ENCODE data around the gene C20orf96. TPM values are rescaled to one million over a fixed set of nuclear protein-coding genes. Genes with fewer than 3 reads are reported as not detected.
"Not testable (repeated sequence)": the region's sequence is repeated elsewhere in the genome, so short reads cannot be mapped to it uniquely, and the experiment has no call there.

The C20orf96 gene
- total RNA-seq, result 1 to 10 TPM; 5.5 to 7.2 TPM
- long read RNA-seq, partial matches to known transcripts, result 0 of 3 reads
- long read RNA-seq, other reads (novel, unspliced or antisense), result 2 of 3 reads

GRCh38 chr20:290084-290831 is at the start of gene C20orf96:
C20orf96 (minus strand) TSS chr20:290750; CDS start chr20:290610, 140 bp downstream.
- ATAC-seq (peak; percentile 98 to 99), DNase-seq (peak; percentile 94)
- intact Hi-C loops (cut with DNase I), result no loop called here

GRCh38 chr20:336040-336439 is 45.5 kb upstream of the C20orf96 start:
- ATAC-seq; intact Hi-C loops (cut with DNase I); DNase-seq: not testable (repeated sequence)

- no peak for DNase-seq
- intact Hi-C loops (cut with DNase I), result no loop called here
- no peak for ATAC-seq
These were observed 44.0 kb upstream of the C20orf96 start for GRCh38 chr20:334578-334977.

GRCh38 chr20:330233-331149 is 39.9 kb upstream of the C20orf96 start:
- DNase-seq, result peak; percentile 66
- intact Hi-C loops (cut with DNase I), result no loop called here

GRCh38 chr20:329851-330232 is 39.3 kb upstream of the C20orf96 start:
- intact Hi-C loops (cut with DNase I), result no loop called here
- no peak for ATAC-seq
- DNase-seq, result no peak

More at GRCh38 chr20:330233-331149, 39.9 kb upstream of the C20orf96 start:
- ATAC-seq, result peak in 1 of 2 donors; percentile 10

- no peak for DNase-seq
- intact Hi-C loops (cut with DNase I), result no loop called here
- no peak for ATAC-seq
These were observed 38.6 kb upstream of the C20orf96 start for GRCh38 chr20:328975-329695.

- DNase-seq (no peak), ATAC-seq (no peak)
- intact Hi-C loops (cut with DNase I), result no loop called here
These were observed 37.8 kb upstream of the C20orf96 start for GRCh38 chr20:328027-328974.

GRCh38 chr20:327186-328026 is 36.9 kb upstream of the C20orf96 start:
- peak; percentile 45 to 58 for ATAC-seq
- peak; percentile 89 for DNase-seq
- intact Hi-C loops (cut with DNase I), result no loop called here

- ATAC-seq (no peak), DNase-seq (no peak)
- intact Hi-C loops (cut with DNase I), result no loop called here
These were observed 36.2 kb upstream of the C20orf96 start for GRCh38 chr20:326645-327185.

GRCh38 chr20:325889-326644 is 35.5 kb upstream of the C20orf96 start:
- DNase-seq, result peak; percentile 78
- intact Hi-C loops (cut with DNase I), result no loop called here
- ATAC-seq, result peak in 1 of 2 donors; percentile 9

- DNase-seq (peak; percentile 98), ATAC-seq (peak; percentile 80 to 81)
- intact Hi-C loops (cut with DNase I), result no loop called here
These were observed 34.7 kb upstream of the C20orf96 start, which contains the start of gene SOX12 for GRCh38 chr20:325045-325888. SOX12 (plus strand) TSS chr20:325552; CDS start chr20:325925, 373 bp downstream.

GRCh38 chr20:324177-325044 is 33.9 kb upstream of the C20orf96 start:
- DNase-seq (peak; percentile 94), ATAC-seq (peak; percentile 73 to 85)
- intact Hi-C loops (cut with DNase I), result no loop called here

- intact Hi-C loops (cut with DNase I), result no loop called here
- ATAC-seq (no peak), DNase-seq (no peak)
These were observed 25.9 kb upstream of the C20orf96 start for GRCh38 chr20:316316-317068.

GRCh38 chr20:313948-314347 is 23.4 kb upstream of the C20orf96 start:
- no peak for DNase-seq
- intact Hi-C loops (cut with DNase I), result no loop called here
- no peak for ATAC-seq
